Right atrium auricular region (tissue), 2 donors: ENCODE results near the gene BTBD17. TPM values are rescaled to one million over a fixed set of nuclear protein-coding genes. Genes with fewer than 3 reads are reported as not detected.

Experiments
- DNase-seq: peaks from one replicate; pipeline ENCODE4 v3.0.0-alpha.2; 2019; ENCODE audit warnings: low spot score
- H3K27ac ChIP-seq, 2 donors: fragments of 200-600 bp; sonication (generic); 1 replicate in 1 of 2; 2 replicates in 1 of 2; pipeline ENCODE4 v1.5.1; 2016 to 2019
- H3K27me3 ChIP-seq, 2 donors: fragments of 200-600 bp; sonication (generic); one replicate each; pipeline versions ENCODE4 v1.5.1 to v1.6.0; 2017 to 2019
- H3K36me3 ChIP-seq: fragments of 200-600 bp; sonication (generic); one replicate; pipeline ENCODE4 v1.5.1; 2016
- H3K4me1 ChIP-seq, 2 donors: fragments of 200-600 bp; sonication (generic); one replicate each; pipeline versions ENCODE4 v1.5.1 to v1.6.0; 2017 to 2019
- H3K4me3 ChIP-seq, 2 donors: fragments of 200-600 bp; sonication (generic); 1 replicate in 1 of 2; 2 replicates in 1 of 2; pipeline ENCODE4 v1.5.1; 2017 to 2019; ENCODE audit warnings: mild to moderate bottlenecking in 1 of 2, moderate library complexity in 1 of 2
- H3K9me3 ChIP-seq, 2 donors: fragments of 200-600 bp; sonication (generic); one replicate each; pipeline ENCODE4 v1.5.1; 2019
- total RNA-seq, 2 donors: library from RNA; depleted of rRNA; stranded (reverse); fragments of >200 nt; gene quantifications; one replicate each; pipeline ENCODE4 v1.1.0, GENCODE V29; 2016
- TF ChIP-seq, protein P1 (sequence below), 2 donors: fragments of 200-600 bp; sonication (generic); IDR thresholded peaks; one replicate each; pipeline ENCODE4 v1.5.1; 2019; ENCODE audit warnings: antibody characterized with exemption in 2 of 2

The BTBD17 gene
- total RNA-seq, 2 donors from 2014 or later = not detected

- TF ChIP-seq, protein P1, sequence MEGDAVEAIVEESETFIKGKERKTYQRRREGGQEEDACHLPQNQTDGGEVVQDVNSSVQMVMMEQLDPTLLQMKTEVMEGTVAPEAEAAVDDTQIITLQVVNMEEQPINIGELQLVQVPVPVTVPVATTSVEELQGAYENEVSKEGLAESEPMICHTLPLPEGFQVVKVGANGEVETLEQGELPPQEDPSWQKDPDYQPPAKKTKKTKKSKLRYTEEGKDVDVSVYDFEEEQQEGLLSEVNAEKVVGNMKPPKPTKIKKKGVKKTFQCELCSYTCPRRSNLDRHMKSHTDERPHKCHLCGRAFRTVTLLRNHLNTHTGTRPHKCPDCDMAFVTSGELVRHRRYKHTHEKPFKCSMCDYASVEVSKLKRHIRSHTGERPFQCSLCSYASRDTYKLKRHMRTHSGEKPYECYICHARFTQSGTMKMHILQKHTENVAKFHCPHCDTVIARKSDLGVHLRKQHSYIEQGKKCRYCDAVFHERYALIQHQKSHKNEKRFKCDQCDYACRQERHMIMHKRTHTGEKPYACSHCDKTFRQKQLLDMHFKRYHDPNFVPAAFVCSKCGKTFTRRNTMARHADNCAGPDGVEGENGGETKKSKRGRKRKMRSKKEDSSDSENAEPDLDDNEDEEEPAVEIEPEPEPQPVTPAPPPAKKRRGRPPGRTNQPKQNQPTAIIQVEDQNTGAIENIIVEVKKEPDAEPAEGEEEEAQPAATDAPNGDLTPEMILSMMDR (IDR thresholded peaks at IDR 0.05) = no peak
- no peaks in the 10 kb centered on the region for H3K27me3 ChIP-seq
- H3K27ac ChIP-seq = no peak overlapping the region
- DNase-seq = no peak
- H3K9me3 ChIP-seq = no peaks in the 10 kb centered on the region
- no peak overlapping the region for H3K4me3 ChIP-seq
- H3K36me3 ChIP-seq = no peaks in the 10 kb centered on the region
- H3K4me1 ChIP-seq = peaks cover 0 to 22% of the 10 kb centered on the region in 2 donors
Measured at GRCh38 chr17:74324521-74324920, 37.1 kb downstream of the BTBD17 start.

GRCh38 chr17:74318391-74318790 lies 43.3 kb downstream of the BTBD17 start:
- H3K27ac ChIP-seq = no peak overlapping the region
- H3K36me3 ChIP-seq = no peaks in the 10 kb centered on the region
- H3K9me3 ChIP-seq = no peaks in the 10 kb centered on the region
- H3K4me1 ChIP-seq = no peaks in the 10 kb centered on the region
- no peak for DNase-seq
- no peaks in the 10 kb centered on the region for H3K27me3 ChIP-seq
- TF ChIP-seq, protein P1 (IDR thresholded peaks at IDR 0.05) = no peak
- H3K4me3 ChIP-seq = no peak overlapping the region

- Histone ChIP-seq H3K9me3 (no peaks in the 10 kb centered on the region), H3K4me3 (no peak overlapping the region), H3K4me1 (no peaks in the 10 kb centered on the region), H3K27ac (no peak overlapping the region), H3K27me3 (no peaks in the 10 kb centered on the region), H3K36me3 (no peaks in the 10 kb centered on the region)
- TF ChIP-seq, protein P1 (IDR thresholded peaks at IDR 0.05) = no peak
- DNase-seq = no peak
Measured at GRCh38 chr17:74317071-74317470, 44.6 kb downstream of the BTBD17 start.

DNA sequence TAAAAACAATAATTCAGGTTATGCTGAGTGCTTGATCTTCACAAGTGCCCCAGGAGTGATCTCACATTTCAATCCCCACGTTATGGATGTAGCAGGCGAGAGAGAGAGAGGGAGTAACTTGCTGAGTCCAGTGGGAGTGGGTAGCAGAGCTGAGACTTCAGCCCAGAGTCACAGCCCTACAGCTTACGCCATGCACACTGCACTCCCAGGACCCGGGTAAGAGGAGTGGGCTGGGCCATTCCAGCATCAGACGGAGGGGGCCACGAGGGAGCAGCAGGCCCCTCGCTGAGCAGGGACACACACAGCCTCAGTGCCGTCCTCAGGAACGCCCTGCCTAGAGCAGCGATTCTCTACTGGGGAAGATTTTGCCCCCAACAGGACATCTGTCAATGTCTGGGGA lies 45.4 kb downstream of the BTBD17 start:
- TF ChIP-seq, protein P1 (IDR thresholded peaks at IDR 0.05) = no peak
- Histone ChIP-seq H3K4me3 (no peak overlapping the region), H3K27me3 (no peaks in the 10 kb centered on the region), H3K9me3 (no peaks in the 10 kb centered on the region), H3K4me1 (no peaks in the 10 kb centered on the region), H3K27ac (no peak overlapping the region), H3K36me3 (no peaks in the 10 kb centered on the region)
- no peak for DNase-seq

- Histone ChIP-seq H3K27me3 (no peaks in the 10 kb centered on the region), H3K4me3 (no peak overlapping the region), H3K36me3 (no peaks in the 10 kb centered on the region), H3K4me1 (no peaks in the 10 kb centered on the region), H3K27ac (no peak overlapping the region), H3K9me3 (no peaks in the 10 kb centered on the region)
- TF ChIP-seq, protein P1 (IDR thresholded peaks at IDR 0.05) = no peak
- DNase-seq = no peak
Measured at GRCh38 chr17:74314877-74315276, 46.8 kb downstream of the BTBD17 start.

DNA sequence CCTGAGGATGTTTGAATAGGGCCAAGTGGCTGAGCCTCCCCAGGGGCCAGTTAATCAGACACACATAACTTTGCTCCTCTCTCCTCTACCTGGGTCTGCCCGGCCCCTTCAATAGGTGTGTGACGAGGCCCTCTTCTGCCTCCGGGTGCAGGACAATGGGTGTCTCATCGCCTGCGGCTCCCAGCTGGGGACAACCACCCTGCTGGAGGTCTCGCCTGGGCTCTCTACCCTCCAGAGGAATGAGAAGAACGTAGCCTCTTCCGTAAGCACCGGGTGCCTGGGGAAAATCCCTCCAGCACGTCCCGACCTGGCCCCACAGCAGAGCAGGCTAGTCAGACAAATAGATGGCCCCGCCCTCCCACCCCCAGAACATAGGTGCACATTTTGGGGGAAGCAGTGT lies 51.8 kb downstream of the BTBD17 start:
- Histone ChIP-seq H3K4me3 (no peak overlapping the region), H3K27me3 (no peaks in the 10 kb centered on the region), H3K27ac (no peak overlapping the region), H3K36me3 (no peaks in the 10 kb centered on the region), H3K4me1 (peaks cover 0 to 5% of the 10 kb centered on the region in 2 donors), H3K9me3 (no peaks in the 10 kb centered on the region)
- no peak for DNase-seq
- TF ChIP-seq, protein P1 (IDR thresholded peaks at IDR 0.05) = no peak
